GM23338 (cell line): Measurements from ENCODE around the gene EXOC6B. TPM values are rescaled to one million over a fixed set of nuclear protein-coding genes. Genes with fewer than 3 reads are reported as not detected.

Experiments used
- EZH2phosphoT487 ChIP-seq: fragments of 200-600 bp; sonication (generic); IDR thresholded peaks from one replicate; pipeline ENCODE4 v1.8.1; 2018; ENCODE audit warnings: antibody characterized with exemption; ENCODE audit not compliant: unreplicated experiment
- NANOG ChIP-seq: IDR thresholded peaks from 2 replicates; pipeline ENCODE4 v1.6.1; 2016; ENCODE audit warnings: antibody characterized with exemption, borderline replicate concordance
- POLR2AphosphoS5 ChIP-seq: IDR thresholded peaks from 2 replicates; pipeline ENCODE4 v1.6.1; 2016; ENCODE audit warnings: antibody characterized with exemption, low read depth
- polyA plus RNA-seq: library from polyadenylated mRNA; unstranded; fragments of >200 nt; fragmentation: Nextera tagmentation; extraction: Ambion mirVana; gene quantifications from 2 replicates; pipeline ENCODE4 v1.2.1, GENCODE V29; 2016
- total RNA-seq: library from RNA; depleted of rRNA; stranded (reverse); fragments of >200 nt; shearing (Covaris generic); gene quantifications from 2 replicates; pipeline ENCODE4 v1.2.3, GENCODE V29; 2014
- TF ChIP-seq, protein P1 (sequence below): fragments of 250-450 bp; sonication (Bioruptor Pico); IDR thresholded peaks from 2 replicates; pipeline ENCODE4 v1.5.0; 2020; ENCODE audit warnings: mild to moderate bottlenecking, moderate library complexity
- TF ChIP-seq, protein P2 (sequence below): IDR thresholded peaks from one replicate; pipeline ENCODE4 v1.6.1; 2018; ENCODE audit warnings: antibody characterized with exemption; ENCODE audit not compliant: unreplicated experiment

The EXOC6B gene
- total and polyA plus RNA-seq, 2 experiments from 2014 or later, result 7.2 to 45.9 TPM

GRCh38 chr2:72475246-72475645 lies 350.6 kb downstream of the EXOC6B start (continued):
- TF ChIP-seq, protein P1, sequence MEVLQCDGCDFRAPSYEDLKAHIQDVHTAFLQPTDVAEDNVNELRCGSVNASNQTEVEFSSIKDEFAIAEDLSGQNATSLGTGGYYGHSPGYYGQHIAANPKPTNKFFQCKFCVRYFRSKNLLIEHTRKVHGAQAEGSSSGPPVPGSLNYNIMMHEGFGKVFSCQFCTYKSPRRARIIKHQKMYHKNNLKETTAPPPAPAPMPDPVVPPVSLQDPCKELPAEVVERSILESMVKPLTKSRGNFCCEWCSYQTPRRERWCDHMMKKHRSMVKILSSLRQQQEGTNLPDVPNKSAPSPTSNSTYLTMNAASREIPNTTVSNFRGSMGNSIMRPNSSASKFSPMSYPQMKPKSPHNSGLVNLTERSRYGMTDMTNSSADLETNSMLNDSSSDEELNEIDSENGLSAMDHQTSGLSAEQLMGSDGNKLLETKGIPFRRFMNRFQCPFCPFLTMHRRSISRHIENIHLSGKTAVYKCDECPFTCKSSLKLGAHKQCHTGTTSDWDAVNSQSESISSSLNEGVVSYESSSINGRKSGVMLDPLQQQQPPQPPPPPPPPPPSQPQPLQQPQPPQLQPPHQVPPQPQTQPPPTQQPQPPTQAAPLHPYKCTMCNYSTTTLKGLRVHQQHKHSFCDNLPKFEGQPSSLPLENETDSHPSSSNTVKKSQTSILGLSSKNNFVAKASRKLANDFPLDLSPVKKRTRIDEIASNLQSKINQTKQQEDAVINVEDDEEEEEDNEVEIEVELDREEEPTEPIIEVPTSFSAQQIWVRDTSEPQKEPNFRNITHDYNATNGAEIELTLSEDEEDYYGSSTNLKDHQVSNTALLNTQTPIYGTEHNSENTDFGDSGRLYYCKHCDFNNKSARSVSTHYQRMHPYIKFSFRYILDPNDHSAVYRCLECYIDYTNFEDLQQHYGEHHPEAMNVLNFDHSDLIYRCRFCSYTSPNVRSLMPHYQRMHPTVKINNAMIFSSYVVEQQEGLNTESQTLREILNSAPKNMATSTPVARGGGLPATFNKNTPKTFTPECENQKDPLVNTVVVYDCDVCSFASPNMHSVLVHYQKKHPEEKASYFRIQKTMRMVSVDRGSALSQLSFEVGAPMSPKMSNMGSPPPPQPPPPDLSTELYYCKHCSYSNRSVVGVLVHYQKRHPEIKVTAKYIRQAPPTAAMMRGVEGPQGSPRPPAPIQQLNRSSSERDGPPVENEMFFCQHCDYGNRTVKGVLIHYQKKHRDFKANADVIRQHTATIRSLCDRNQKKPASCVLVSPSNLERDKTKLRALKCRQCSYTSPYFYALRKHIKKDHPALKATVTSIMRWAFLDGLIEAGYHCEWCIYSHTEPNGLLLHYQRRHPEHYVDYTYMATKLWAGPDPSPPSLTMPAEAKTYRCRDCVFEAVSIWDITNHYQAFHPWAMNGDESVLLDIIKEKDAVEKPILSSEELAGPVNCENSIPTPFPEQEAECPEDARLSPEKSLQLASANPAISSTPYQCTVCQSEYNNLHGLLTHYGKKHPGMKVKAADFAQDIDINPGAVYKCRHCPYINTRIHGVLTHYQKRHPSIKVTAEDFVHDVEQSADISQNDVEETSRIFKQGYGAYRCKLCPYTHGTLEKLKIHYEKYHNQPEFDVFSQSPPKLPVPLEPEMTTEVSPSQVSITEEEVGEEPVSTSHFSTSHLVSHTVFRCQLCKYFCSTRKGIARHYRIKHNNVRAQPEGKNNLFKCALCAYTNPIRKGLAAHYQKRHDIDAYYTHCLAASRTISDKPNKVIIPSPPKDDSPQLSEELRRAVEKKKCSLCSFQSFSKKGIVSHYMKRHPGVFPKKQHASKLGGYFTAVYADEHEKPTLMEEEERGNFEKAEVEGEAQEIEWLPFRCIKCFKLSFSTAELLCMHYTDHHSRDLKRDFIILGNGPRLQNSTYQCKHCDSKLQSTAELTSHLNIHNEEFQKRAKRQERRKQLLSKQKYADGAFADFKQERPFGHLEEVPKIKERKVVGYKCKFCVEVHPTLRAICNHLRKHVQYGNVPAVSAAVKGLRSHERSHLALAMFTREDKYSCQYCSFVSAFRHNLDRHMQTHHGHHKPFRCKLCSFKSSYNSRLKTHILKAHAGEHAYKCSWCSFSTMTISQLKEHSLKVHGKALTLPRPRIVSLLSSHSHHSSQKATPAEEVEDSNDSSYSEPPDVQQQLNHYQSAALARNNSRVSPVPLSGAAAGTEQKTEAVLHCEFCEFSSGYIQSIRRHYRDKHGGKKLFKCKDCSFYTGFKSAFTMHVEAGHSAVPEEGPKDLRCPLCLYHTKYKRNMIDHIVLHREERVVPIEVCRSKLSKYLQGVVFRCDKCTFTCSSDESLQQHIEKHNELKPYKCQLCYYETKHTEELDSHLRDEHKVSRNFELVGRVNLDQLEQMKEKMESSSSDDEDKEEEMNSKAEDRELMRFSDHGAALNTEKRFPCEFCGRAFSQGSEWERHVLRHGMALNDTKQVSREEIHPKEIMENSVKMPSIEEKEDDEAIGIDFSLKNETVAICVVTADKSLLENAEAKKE (CRISPR knock-in tag), result no peak
- TF ChIP-seq EZH2phosphoT487 (no peak), POLR2AphosphoS5 (no peak), NANOG (no peak)
- TF ChIP-seq, protein P2, sequence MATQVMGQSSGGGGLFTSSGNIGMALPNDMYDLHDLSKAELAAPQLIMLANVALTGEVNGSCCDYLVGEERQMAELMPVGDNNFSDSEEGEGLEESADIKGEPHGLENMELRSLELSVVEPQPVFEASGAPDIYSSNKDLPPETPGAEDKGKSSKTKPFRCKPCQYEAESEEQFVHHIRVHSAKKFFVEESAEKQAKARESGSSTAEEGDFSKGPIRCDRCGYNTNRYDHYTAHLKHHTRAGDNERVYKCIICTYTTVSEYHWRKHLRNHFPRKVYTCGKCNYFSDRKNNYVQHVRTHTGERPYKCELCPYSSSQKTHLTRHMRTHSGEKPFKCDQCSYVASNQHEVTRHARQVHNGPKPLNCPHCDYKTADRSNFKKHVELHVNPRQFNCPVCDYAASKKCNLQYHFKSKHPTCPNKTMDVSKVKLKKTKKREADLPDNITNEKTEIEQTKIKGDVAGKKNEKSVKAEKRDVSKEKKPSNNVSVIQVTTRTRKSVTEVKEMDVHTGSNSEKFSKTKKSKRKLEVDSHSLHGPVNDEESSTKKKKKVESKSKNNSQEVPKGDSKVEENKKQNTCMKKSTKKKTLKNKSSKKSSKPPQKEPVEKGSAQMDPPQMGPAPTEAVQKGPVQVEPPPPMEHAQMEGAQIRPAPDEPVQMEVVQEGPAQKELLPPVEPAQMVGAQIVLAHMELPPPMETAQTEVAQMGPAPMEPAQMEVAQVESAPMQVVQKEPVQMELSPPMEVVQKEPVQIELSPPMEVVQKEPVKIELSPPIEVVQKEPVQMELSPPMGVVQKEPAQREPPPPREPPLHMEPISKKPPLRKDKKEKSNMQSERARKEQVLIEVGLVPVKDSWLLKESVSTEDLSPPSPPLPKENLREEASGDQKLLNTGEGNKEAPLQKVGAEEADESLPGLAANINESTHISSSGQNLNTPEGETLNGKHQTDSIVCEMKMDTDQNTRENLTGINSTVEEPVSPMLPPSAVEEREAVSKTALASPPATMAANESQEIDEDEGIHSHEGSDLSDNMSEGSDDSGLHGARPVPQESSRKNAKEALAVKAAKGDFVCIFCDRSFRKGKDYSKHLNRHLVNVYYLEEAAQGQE, result no peak
